H1 (cell line): ENCODE results near the gene RPS6KA2. TPM values are rescaled to one million over a fixed set of nuclear protein-coding genes. Genes with fewer than 3 reads are reported as not detected.

Experiments
- CTCF ChIA-PET: fragments of 300-600 bp; sonication (Branson Sonifier 250); formaldehyde crosslinking; loops from one replicate; lab custom pipeline; 2021; ENCODE audit not compliant: partially characterized antibody; lab: Charles Lee
- POLR2A ChIA-PET: fragments of 300-600 bp; sonication (Branson Sonifier 250); formaldehyde crosslinking; loops from one replicate; lab custom pipeline; 2021; ENCODE audit warnings: inconsistent platforms; ENCODE audit not compliant: partially characterized antibody; lab: Charles Lee
- DNase-seq, 2 experiments: peaks; one replicate each; pipeline versions ENCODE4 v3.0.0 to v3.0.0-alpha.2; 2010 to 2022; ENCODE audit warnings: low spot score in 2 of 2, low read depth in 1 of 2, mixed read lengths in 1 of 2
- FAIRE-seq: peaks from 2 replicates; lab custom pipeline; 2011; peaks lifted over from hg19 to GRCh38; lab: Jason Lieb, UNC
- H2AFZ ChIP-seq: 2 replicates; pipeline ENCODE4 v1.8.1; 2012; ENCODE audit warnings: low read length, inconsistent platforms
- H2AK5ac ChIP-seq: 2 replicates; pipeline ENCODE4 v1.6.1; 2013; ENCODE audit warnings: low read depth, low read length
- H2BK120ac ChIP-seq: replicated peaks from 2 replicates; pipeline ENCODE3; 2013; ENCODE audit warnings: low read depth, low read length, inconsistent platforms
- H2BK12ac ChIP-seq: 2 replicates; pipeline ENCODE4 v1.6.1; 2013; ENCODE audit warnings: low read depth, low read length
- H2BK15ac ChIP-seq: 2 replicates; pipeline ENCODE4 v1.6.1; 2013; ENCODE audit warnings: low read length
- H2BK20ac ChIP-seq: 2 replicates; pipeline ENCODE4 v1.6.1; 2013; ENCODE audit warnings: low read length
- H2BK5ac ChIP-seq: 2 replicates; pipeline ENCODE4 v1.6.1; 2013; ENCODE audit warnings: low read depth, low read length
- H3K14ac ChIP-seq: 2 replicates; pipeline ENCODE4 v1.6.1; 2013; ENCODE audit warnings: inconsistent platforms; ENCODE audit not compliant: insufficient read length
- H3K18ac ChIP-seq: 2 replicates; pipeline ENCODE4 v1.6.1; 2013; ENCODE audit warnings: low read length; ENCODE audit errors: extremely low read depth
- H3K23ac ChIP-seq: 2 replicates; pipeline ENCODE4 v1.6.1; 2013; ENCODE audit warnings: inconsistent platforms; ENCODE audit not compliant: insufficient read length
- H3K23me2 ChIP-seq: 2 replicates; pipeline ENCODE4 v1.6.1; 2013; ENCODE audit warnings: low read depth, low read length
- H3K27ac ChIP-seq: 2 replicates; pipeline ENCODE4 v1.6.1; 2011; ENCODE audit warnings: low read depth, low read length, inconsistent platforms
- H3K27me3 ChIP-seq, 4 experiments: replicated peaks in 1 of 4; 1 replicate in 1 of 4; 2 replicates in 3 of 4; pipeline versions ENCODE4 v1.6.1 to v1.8.1; 2011 to 2013; ENCODE audit warnings: low read length in 3 of 4, mild to moderate bottlenecking in 3 of 4, inconsistent platforms in 2 of 4, mixed read lengths in 2 of 4, moderate library complexity in 1 of 4; ENCODE audit not compliant: control insufficient read depth in 3 of 4, insufficient read depth in 3 of 4; ENCODE audit errors: extremely low read depth in 1 of 4
- H3K36me3 ChIP-seq, 4 experiments: 2 replicates each; pipeline versions ENCODE4 v1.6.1 to v1.8.1; 2011 to 2013; ENCODE audit warnings: mild to moderate bottlenecking in 4 of 4, low read length in 3 of 4, moderate library complexity in 2 of 4, control low read depth in 1 of 4, inconsistent platforms in 1 of 4; ENCODE audit not compliant: insufficient read depth in 4 of 4, control insufficient read depth in 2 of 4
- H3K4ac ChIP-seq: replicated peaks from 2 replicates; pipeline ENCODE3; 2013; ENCODE audit warnings: low read length, low read depth, mixed read lengths, inconsistent platforms; ENCODE audit not compliant: insufficient read length
- H3K4me1 ChIP-seq, 4 experiments: replicated peaks in 1 of 4; 1 replicate in 1 of 4; 2 replicates in 3 of 4; pipeline versions ENCODE4 v1.6.1 to v1.8.1; 2011 to 2013; ENCODE audit warnings: low read length in 3 of 4, inconsistent platforms in 2 of 4, mixed read lengths in 1 of 4; ENCODE audit not compliant: insufficient read depth in 4 of 4, control insufficient read depth in 3 of 4
- H3K4me2 ChIP-seq, 2 experiments: 2 replicates each; pipeline versions ENCODE4 v1.6.1 to v1.8.1; 2011 to 2013; ENCODE audit warnings: low read depth in 2 of 2, low read length in 2 of 2, control low read depth in 1 of 2, inconsistent platforms in 1 of 2, mild to moderate bottlenecking in 1 of 2; ENCODE audit not compliant: insufficient read depth in 1 of 2
- H3K4me3 ChIP-seq, 4 experiments: fragments of 200-600, 300-600 bp in 1 of 4; sonication (generic), shearing (Covaris generic), sonication (Bioruptor Twin) in 1 of 4; 2 replicates each; pipeline versions ENCODE4 v1.5.1 to v1.8.1; 2011 to 2016; ENCODE audit warnings: low read length in 4 of 4, low read depth in 3 of 4, control low read depth in 2 of 4, inconsistent platforms in 2 of 4, mild to moderate bottlenecking in 2 of 4, mixed read lengths in 1 of 4, moderate library complexity in 1 of 4; ENCODE audit not compliant: insufficient read depth in 2 of 4; ENCODE audit errors: extremely low read depth in 1 of 4
- H3K56ac ChIP-seq: replicated peaks from 2 replicates; pipeline ENCODE3; 2013; ENCODE audit warnings: low read depth, mild to moderate bottlenecking, mixed read lengths, low read length, inconsistent platforms; ENCODE audit not compliant: insufficient read length
- H3K79me1 ChIP-seq: 2 replicates; pipeline ENCODE4 v1.6.1; 2013; ENCODE audit warnings: low read depth, low read length, control low read depth
- H3K79me2 ChIP-seq, 2 experiments: 2 replicates each; pipeline versions ENCODE4 v1.6.1 to v1.8.1; 2012 to 2013; ENCODE audit warnings: low read length in 2 of 2, mild to moderate bottlenecking in 2 of 2, inconsistent platforms in 1 of 2; ENCODE audit not compliant: insufficient read depth in 2 of 2, control insufficient read depth in 1 of 2
- H3K9ac ChIP-seq, 4 experiments: replicated peaks in 1 of 4; 1 replicate in 1 of 4; 2 replicates in 3 of 4; pipeline versions ENCODE4 v1.6.1 to v1.8.1; 2011 to 2013; ENCODE audit warnings: low read depth in 3 of 4, low read length in 3 of 4, control low read depth in 2 of 4, mild to moderate bottlenecking in 2 of 4, moderate library complexity in 2 of 4, inconsistent platforms in 1 of 4; ENCODE audit errors: extremely low read depth in 1 of 4
- H3K9me3 ChIP-seq, 2 experiments: 2 replicates each; pipeline versions ENCODE4 v1.6.1 to v1.8.1; 2012 to 2013; ENCODE audit warnings: mild to moderate bottlenecking in 2 of 2, moderate library complexity in 2 of 2, control low read depth in 1 of 2, inconsistent platforms in 1 of 2, low read depth in 1 of 2, low read length in 1 of 2, mixed read lengths in 1 of 2; ENCODE audit not compliant: insufficient read depth in 2 of 2
- H4K20me1 ChIP-seq, 2 experiments: replicated peaks in 1 of 2; 2 replicates each; pipeline versions ENCODE3 to v1.8.1; 2011 to 2013; ENCODE audit warnings: inconsistent platforms in 2 of 2, low read length in 2 of 2, mild to moderate bottlenecking in 1 of 2; ENCODE audit not compliant: insufficient read depth in 2 of 2, control insufficient read depth in 1 of 2
- H4K5ac ChIP-seq: 2 replicates; pipeline ENCODE4 v1.6.1; 2013; ENCODE audit warnings: low read length, low read depth, mixed read lengths, inconsistent platforms; ENCODE audit not compliant: insufficient read length
- H4K8ac ChIP-seq: 2 replicates; pipeline ENCODE4 v1.8.0; 2013; ENCODE audit warnings: mild to moderate bottlenecking, moderate library complexity, low read length, inconsistent platforms; ENCODE audit not compliant: insufficient read depth; ENCODE audit errors: extremely low read depth
- H4K91ac ChIP-seq: replicated peaks from 2 replicates; pipeline ENCODE3; 2013; ENCODE audit warnings: low read length, mixed read lengths, inconsistent platforms; ENCODE audit not compliant: insufficient read length
- CBX8 ChIP-seq: fragments of 300-800, 300-1000 bp; sonication (generic); IDR thresholded peaks from 2 replicates; pipeline ENCODE4 v1.7.1; 2016; ENCODE audit warnings: low read depth, low read length, borderline replicate concordance
- CHD1 ChIP-seq: IDR thresholded peaks from 2 replicates; pipeline ENCODE4 v1.6.1; 2012; ENCODE audit warnings: low read depth, low read length, improper control_type of control experiment
- GTF2F1 ChIP-seq: IDR thresholded peaks from 2 replicates; pipeline ENCODE4 v1.6.1; 2012; ENCODE audit warnings: low read depth, low read length, improper control_type of control experiment, borderline replicate concordance
- SAP30 ChIP-seq: fragments of 300-600 bp; sonication (generic); IDR thresholded peaks from 2 replicates; pipeline ENCODE4 v1.7.1; 2012; ENCODE audit warnings: low read length, moderate library complexity, mild to moderate bottlenecking, inconsistent platforms; ENCODE audit not compliant: insufficient read depth, insufficient replicate concordance
- WGBS, 2 experiments: shearing (Covaris generic) in 1 of 2; methylation state at CpG; one replicate each; pipeline versions ENCODE4 v1.1.6 to v1.1.7; 2013 to 2015; ENCODE audit warnings: low lambda C conversion rate in 2 of 2, mixed read lengths in 2 of 2, inconsistent platforms in 1 of 2, low coverage in 1 of 2, missing lambda C conversion rate in 1 of 2; ENCODE audit not compliant: insufficient replicate concordance in 2 of 2, insufficient coverage in 1 of 2, insufficient read length in 1 of 2; ENCODE audit errors: extremely low coverage in 1 of 2, missing lambda C conversion rate in 1 of 2; 5-methylcytosine and 5-hydroxymethylcytosine counted together
- polyA plus RNA-seq, 7 experiments: library from polyadenylated mRNA; depleted of rRNA in 3 of 7; stranded (reverse) in 5 of 7; unstranded in 2 of 7; fragments of >200 nt in 5 of 7; fragments of 200-250 nt in 2 of 7; gene quantifications; 1 replicate in 5 of 7; 2 replicates in 1 of 7; 4 replicates in 1 of 7; pipeline versions ENCODE4 v1.2.1 to v1.2.3, GENCODE V29; 2011 to 2013; ENCODE audit warnings: missing spikeins in 2 of 7, mixed read lengths in 2 of 7
- total RNA-seq: library from RNA; stranded (reverse); fragmentation: NEBNext Ultra II Directional; extraction: Animal tissue kit (Norgen Biotek cat#: 25700); gene quantifications from 2 replicates; pipeline ENCODE4 v1.2.1, GENCODE V29; 2021

Gene RPS6KA2
- total and polyA plus RNA-seq, 2 of the 8 experiments (the other 6 are each of a cell fraction or from before 2014, with no cell fraction given), result 8.8 to 25.7 TPM

- Histone ChIP-seq H3K79me2 (no peaks in the 10 kb centered on the region; a peak in 1 of 4 replicates), H2BK5ac (no peak overlapping the region), H4K8ac (no peak overlapping the region), H3K23ac (no peak overlapping the region), H3K4me1 (peaks cover 7 to 16% (median 9%) of the 10 kb centered on the region in 4 experiments; a peak in 5 of 7 replicates), H3K27me3 (no peaks in the 10 kb centered on the region), H3K9ac (no peak overlapping the region), H3K14ac (no peak overlapping the region), H3K36me3 (no peaks in the 10 kb centered on the region), H3K4me3 (no peak overlapping the region), H3K79me1 (peaks cover 3% of the 10 kb centered on the region), H3K18ac (0 out of 2 replicates have a peak overlapping the region, but pooled peaks have one; percentile 16), H4K5ac (no peak overlapping the region), H3K27ac (no peak overlapping the region), H3K4me2 (no peak overlapping the region), H2BK15ac (no peak overlapping the region), H2AK5ac (no peak overlapping the region; the same call in 1 of the 2 replicates), H4K20me1 (no peaks in the 10 kb centered on the region), H2BK120ac (no peak overlapping the region), H2AFZ (no peak overlapping the region), H3K56ac (no peak overlapping the region), H2BK12ac (peak overlapping the region; percentile 84), H4K91ac (no peak overlapping the region), H2BK20ac (0 out of 2 replicates have a peak overlapping the region, but pooled peaks have one; percentile 48), H3K23me2 (no peaks in the 10 kb centered on the region), H3K9me3 (no peaks in the 10 kb centered on the region), H3K4ac (no peak overlapping the region)
- POLR2A ChIA-PET, result interaction anchor here (0.9 to 1.3 kb wide), 3 partner anchors 9 to 207 kb away, joined by 3 to 4 read pairs (median 4); no protein-coding TSS in a partner anchor
- FAIRE-seq (no peak), DNase-seq (no peak)
- 88% methylated on average over 9 of the region's 9 CpGs; no CpG with 5 or more reads in 1 of the 2 experiments for WGBS, 2 experiments
- TF ChIP-seq CHD1 (no peak), SAP30 (no peak), GTF2F1 (no peak), CBX8 (no peak)
- CTCF ChIA-PET, result interaction anchor here (0.9 to 1.8 kb wide), 6 partner anchors 29 to 142 kb away, joined by 3 to 6 read pairs (median 4); no protein-coding TSS in a partner anchor
Observed at GRCh38 chr6:166543603-166544295, 83.3 kb downstream of the RPS6KA2 start.
